GM12891 (cell line): ENCODE data around the gene CCBE1.

Source experiments
- POLR2A ChIP-seq: IDR thresholded peaks from 2 replicates; pipeline ENCODE4 v1.6.1; 2011; ENCODE audit warnings: low read depth, low read length, control low read depth
- POLR2AphosphoS5 ChIP-seq: IDR thresholded peaks from 2 replicates; pipeline ENCODE4 v1.6.1; 2011; ENCODE audit warnings: low read depth, low read length, control low read depth
- TAF1 ChIP-seq: IDR thresholded peaks from 2 replicates; pipeline ENCODE4 v1.6.1; 2011; ENCODE audit warnings: low read depth, low read length, control low read depth

- TF ChIP-seq POLR2AphosphoS5 (no peak), POLR2A (no peak), TAF1 (no peak)
Measured at GRCh38 chr18:59488899-59489298, 208.3 kb downstream of the CCBE1 start.
